ENCODE results near the gene IGSF8. TPM values are rescaled to one million over a fixed set of nuclear protein-coding genes. Genes with fewer than 3 reads are reported as not detected.

IGSF8 gene
- polyA plus RNA-seq, 10 donors, result 13.6 to 22.9 (median 18.2) TPM

DNA sequence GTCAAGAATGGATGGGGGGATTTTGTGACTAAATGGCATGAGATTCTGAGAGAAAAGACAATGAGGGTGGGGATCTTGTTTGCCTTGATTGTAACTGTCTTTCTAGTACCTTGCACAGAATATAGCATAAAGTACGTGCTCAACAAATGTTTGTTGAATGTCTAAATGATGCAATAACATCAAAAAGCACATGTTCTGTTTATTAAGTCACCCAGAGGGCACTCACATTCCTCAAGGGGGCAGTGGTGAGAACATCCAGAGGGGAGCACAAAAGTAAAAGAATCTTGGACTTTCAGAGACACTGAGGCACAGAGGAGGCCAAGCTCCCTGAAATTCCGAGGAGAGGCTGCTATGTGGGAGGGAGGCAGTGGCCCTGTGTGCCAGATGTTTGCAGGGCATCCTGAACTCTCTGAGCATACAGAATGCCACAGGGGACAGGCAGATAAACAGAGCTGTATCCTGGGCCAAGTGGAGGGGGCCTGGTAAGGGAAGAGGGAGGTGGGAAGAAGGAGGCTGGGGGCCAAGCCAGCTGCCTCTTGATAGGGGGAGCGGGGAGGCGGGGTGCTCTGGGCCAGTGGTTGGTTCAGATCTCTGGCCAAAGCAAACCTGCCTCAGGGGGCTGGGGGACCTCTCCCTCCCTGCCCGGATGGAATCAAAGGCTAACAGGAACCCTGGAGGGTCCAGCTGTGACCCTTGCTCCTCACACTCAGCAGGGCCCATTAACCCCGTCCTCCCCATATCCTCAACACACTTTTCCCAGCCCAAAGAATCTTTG is 10.7 kb upstream of the IGSF8 start:
- DNase-seq, result peak in 1 of 3 donors; percentile 82

DNA sequence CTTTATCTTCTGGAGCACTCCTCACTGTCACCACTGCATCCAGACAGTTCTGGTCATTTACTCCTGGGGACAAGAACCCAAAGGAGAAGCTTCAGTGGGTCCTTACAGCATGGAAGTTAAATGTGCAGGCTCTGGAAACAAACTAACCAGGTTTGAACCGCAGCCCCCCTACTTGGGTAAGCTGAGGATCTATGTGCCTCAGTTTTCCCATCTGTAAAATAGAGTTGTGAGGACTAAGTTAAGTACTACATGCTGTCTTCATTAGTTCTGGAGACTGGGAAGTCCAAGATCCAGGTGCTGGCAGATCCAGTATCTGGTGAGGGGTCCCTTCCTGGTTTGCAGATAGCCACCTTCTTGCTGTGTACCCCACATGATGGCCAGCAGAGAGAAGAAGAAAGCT is 9.1 kb upstream of the IGSF8 start:
- DNase-seq, result no peak

DNA sequence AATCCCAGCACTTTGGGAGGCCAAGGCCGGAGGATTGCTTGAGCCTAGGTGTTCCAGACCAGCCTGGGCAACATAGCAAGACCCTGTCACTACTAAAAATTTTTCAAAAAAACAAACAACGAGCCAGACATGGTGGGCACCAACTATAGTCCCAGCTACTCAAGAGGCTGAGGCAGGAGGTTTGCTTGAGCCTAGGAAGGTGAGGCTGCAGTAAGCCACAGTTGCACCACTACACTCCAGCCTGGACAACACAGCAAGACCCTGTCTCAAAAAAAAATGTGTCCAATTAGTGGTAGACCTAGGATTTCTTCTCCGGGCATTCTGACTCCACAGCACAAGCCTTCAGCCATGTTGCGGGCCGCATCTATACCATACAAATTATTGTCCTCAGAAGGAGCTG is 6.7 kb upstream of the IGSF8 start:
- DNase-seq, result no peak

DNA sequence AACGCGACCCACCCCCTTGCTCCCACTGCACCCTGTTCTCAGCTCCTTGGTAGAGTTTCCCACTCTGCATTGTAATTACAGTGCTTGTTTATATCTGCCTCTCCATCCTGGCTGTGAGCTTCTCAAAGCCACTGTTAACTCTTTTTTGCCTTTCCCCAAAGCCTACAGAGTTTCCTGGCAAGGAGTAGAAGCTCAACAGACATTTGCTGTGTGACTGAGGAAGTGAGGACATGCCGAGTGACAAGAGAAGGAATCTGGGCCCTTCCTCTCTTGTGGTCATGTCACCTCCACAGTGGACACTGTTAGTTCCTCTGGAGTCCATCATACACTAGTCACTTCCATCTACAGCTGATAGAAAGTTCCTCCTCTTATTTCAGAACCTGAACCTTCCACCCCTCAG is 6.1 kb upstream of the IGSF8 start:
- DNase-seq, result no peak

DNA sequence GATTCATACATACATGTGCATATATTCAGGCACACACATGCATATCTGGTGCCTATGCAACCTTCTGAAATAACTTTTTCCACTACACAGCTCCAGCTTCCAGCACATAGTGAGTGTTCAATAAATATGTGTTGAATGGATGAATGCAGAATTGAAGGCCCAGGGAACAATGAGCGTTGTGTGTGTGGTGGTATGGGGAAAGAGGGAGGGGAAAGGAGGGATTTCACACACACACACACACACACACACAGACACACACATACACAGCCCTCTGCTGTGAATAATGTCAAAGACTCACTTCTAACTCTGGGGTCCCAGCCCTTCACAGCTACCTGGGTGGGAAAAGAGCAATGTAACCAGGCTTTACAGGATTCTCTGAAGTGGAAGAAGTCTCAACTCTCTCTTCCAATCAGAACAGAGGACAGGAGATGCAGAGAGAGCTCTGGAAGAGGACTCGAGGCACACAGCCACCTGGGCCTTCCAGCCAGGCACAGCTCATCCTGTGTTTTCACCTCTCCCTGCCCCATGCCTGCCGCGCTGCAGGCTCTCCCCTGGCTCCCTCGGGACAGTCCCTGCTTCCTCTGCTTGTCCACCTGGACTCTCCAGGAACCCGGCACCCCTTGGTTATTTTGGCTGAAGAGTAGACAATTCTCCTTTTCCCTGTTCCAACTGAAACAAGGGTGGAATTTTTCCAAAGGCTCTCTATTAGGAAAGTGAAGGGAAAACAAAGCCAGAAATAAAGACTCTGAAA is 5.4 kb upstream of the IGSF8 start:
- DNase-seq, result peak in 1 of 3 donors; percentile 82

DNA sequence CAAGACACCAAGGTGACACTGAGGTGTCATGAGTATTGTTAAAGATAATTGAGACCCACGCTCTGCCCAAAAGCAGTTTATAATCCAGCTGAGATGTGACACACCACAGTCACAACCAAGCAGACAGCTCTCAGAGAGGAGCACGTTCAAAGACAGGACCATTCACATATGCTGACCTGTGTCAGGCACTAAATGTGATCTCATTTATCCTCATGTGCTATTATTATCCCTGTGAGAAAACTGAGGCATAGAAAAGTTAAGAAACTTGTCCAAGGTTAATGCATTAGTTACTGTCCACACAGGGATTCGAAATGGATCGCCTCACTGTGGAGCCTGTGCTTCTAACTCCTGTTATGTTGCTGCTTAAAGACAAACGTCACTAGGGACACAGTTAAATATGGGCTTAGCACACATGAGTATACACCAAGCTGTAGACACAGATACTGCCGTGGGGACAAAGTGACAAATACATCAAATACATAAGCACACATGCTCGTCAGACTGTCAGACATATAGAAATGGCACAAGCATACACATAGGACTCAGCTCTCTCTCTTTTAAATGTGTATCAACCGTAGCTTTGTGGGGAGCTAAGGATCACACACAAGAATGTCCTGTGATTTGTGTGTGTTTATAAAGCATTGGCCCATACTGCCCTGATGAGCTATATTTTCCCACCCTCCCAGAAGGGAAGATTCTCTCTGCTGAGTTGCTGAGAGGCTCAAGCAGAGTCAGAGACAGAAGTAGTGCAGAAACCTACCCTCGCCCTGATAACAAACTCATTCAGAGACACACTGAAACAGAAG is 3.5 kb upstream of the IGSF8 start:
- peak in 1 of 3 donors; percentile 70 for DNase-seq

DNA sequence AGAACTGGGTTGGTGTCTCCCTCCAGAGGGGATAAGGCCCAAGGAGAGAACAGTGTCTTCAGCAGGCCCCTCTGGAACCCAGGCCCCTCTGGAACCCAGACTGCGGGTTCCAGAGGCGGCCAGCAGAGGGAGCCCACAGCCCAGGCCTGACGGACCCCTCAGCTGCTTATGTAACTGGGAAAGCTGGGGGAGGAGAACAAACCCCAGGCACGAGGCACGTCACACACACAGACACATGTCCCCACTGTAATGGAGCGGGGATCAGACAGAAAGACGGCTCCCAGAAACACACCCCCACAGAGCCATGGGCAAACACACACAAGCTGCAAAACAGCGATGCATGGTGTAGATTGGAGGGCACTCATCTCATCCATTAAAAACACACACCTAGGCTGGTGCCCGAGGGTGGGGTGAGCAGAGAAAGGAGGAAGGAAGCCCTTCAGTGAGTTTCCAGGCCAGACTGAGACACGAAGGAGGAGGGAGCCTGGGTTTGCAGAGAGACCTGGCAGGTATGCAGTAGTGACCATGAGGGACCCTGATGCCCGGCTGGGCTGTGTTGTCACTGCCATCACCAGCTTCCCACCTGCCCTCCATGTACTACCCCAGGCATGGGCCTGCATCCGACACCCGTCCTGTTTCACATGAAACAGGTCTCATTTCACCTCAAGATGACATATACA is 2.8 kb upstream of the IGSF8 start:
- peak in 2 of 3 donors; percentile 82 to 91 for DNase-seq

DNA sequence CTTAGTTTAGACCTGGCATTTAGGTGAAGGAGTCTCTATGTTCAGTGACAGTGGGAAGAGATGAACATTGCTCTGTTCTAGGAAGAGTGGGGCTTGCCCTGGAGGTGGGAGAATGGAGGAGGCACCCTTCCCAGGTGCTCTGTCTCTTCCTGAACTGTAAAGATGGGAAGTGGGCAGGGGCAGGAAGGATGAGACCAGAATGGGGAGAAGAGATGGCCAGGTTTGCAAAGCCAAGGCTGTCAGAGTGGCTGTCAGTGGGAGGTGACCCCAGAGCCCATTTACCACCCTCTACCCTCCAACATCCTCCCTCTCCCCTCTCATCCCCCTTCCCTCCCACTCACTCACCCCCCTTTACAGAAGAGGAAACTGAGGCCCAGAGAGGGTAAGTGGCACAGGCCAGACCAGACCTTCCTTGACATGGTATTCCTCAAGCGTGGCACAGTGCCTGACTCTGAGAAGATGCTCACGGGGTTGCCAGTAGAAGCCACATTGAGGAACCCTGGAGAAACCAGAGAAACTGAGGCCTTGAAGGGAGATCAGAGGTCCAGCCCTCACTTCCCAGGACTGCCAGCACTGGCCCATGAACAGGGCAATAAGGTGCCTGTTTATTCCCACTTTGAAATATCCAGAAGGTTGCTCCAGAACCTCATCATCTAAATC is 1.4 kb upstream of the IGSF8 start:
- no peak for DNase-seq

DNA sequence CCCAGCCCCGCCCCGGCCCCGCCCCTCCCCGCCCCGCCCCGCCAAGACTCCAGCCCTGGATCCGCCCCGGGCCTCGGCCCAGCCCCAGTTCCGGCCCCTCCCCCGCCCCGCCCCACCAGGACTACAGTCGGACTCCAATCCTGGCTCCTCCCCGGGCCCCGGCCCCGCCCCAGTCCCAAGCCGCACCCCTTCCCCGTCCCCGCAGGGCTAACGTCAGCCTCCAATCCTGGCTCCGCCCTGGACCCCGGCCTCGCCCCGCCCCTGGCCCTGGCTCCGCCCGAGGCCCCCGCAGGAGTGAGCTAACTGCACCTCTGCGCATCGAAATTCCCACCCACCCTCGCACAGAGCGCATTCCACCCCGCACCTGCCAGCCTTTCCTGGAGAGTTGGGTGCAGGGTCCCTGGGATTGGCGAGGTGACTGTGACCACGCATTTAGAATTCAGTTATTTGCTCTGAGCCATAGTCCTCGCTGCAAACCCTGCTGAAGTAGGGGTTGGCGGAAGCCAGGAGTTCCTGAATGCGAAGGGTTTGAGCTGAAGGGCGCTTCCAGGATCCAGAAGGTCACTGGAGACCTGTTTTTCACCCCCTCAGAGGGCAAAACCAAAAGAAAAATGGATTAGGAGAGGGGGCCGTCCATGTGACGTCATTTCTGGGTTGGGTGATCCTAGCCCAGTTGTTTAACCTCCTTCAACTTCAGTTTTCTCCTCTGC is 588 bp upstream of the IGSF8 start:
- DNase-seq, result peak; percentile 94 to 97 (median 95)

DNA sequence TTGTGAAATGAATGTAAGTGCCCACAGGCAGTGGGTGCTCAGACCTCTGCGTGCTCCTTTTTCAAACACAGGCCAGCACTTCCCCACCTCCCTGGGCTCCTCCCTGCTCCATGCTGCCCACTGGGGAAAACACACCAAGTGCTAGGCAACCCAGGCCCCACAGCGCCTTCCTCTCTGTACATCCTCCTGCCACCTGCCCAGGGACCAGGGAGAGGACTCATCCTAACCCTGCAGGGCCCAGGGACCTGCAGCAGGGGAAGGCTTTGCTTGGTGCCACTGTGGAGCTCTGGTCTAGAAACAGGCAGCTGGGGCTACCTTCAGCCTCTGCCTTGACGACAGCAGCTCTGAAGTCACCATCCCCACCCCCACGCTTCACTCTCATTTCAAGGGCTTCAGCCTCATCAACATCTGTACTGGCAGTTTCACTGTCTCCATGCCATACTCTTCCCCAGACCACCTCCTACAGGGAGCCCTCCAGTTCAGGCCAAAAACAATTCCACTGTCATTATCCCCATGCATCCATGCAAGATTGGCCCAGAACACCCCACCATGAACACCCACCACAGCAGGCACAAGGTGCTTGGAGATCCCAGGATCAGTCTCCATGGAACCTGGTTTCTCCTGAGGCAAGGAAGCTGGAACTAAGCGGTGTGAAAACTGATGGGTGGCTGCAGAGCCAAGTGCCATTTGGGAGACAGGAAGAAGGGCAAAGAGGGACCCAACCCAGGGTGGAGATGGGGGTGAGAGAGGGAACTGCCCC is 1.1 kb downstream of the IGSF8 start:
- no peak for DNase-seq

DNA sequence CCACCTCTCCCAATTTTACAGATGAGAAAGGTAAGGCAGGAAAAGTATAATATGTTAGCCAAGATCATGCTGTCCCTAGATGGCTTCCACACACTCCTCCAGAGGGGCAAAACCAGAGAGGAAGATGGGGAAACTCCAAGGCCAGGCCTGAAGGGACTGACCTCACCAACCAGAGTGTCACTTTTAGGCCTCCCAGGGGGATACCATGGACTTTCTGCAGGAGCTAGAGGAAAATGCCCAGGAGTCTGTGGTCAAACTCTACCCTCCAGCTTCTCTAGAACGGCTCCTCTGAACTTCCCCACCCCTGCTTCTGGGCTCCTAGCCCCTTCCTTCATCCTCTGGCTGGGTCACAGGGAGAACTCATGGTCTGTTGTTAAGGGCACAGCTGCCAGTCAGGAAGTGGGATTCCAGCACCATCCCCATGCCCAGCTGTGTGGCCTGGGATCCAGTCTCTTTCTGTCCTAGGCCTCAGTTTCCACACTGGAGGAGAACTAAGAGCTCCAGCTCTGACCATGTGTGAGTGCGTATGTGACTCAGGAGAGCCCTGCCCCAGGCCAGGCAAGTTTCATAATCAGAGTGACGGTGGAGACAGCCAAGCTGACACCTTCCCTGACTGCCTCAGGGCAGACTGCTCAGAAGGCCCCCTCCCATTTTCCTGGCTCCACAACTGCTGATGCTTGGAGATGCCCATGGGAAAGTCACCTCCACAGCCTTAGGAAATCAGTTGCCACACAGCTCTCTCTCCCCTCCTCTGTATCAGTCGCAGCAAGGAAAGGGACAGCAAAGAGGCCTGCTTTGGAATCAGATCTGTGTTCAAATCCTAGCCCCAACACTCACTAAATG is 1.9 kb downstream of the IGSF8 start:
- no peak for DNase-seq

DNA sequence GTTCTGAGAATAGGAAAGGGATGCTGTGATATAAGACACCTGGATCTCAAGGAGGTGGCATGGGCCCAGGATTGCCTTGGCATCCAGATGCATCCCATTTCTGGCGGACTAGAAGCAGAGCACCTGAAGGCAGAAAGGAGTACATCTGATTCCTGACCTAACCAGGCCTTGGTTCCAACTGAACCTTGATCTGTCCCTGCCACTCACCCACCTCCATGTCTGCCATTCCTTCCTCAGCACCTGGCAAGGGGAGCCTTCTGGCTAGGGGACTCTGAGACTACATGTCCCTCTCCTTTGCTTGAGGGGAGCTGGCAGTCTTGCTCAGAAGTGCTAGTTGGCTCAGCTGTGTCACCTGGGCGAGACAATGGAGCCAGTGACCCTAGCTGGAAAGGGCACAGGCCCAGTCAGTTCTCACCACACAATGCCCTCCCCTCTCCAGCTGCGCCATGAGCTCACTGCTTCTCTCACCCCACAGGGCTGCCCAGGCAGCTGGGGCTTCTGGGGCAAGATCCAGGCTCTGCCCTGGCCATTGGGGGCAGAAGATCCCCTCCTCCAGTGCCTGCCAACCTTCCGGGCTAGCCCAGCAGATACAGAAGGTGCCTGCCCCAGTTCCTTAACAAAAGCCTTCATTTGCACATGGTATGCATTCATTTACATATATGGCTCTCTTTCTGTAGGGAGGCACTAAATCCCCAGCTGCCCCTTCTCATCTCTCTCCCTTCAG is 2.9 kb downstream of the IGSF8 start:
- no peak for DNase-seq

DNA sequence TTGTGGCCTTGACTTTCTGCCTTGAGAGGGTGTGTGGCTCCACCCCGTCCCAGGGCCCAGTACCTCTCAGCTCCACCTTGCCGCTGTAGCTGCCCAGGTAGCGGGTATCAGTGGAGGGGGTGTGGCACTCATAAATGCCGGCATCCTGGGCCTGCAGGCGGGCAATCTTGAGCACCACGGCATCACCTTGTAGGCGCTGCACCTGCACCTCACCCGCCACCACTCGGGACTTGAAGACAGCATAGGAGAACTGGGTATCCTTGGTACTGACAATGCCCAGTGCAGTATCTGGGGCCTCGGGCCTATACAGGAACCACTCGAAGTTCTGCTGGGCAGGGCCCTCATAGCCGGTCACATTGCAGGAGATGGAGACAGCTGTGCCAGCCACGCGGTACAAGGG is 3.6 kb downstream of the IGSF8 start:
- DNase-seq, result no peak

DNA sequence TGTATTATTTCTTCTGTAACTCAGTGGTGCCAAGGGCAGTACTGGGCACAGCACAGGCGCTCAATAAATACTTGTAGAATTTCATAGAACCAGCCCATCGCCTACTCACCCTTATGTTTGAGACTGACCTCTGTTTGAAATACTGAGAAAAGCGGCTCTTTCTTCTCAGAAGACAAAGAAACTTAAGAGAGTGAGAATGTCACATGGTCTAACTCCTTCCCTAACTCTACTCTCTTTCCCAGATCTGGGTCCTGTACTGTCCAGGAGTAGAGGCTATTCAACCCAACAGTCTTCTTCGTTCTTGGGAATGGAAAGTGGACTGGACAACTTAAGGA is 4.2 kb downstream of the IGSF8 start:
- no peak for DNase-seq

DNA sequence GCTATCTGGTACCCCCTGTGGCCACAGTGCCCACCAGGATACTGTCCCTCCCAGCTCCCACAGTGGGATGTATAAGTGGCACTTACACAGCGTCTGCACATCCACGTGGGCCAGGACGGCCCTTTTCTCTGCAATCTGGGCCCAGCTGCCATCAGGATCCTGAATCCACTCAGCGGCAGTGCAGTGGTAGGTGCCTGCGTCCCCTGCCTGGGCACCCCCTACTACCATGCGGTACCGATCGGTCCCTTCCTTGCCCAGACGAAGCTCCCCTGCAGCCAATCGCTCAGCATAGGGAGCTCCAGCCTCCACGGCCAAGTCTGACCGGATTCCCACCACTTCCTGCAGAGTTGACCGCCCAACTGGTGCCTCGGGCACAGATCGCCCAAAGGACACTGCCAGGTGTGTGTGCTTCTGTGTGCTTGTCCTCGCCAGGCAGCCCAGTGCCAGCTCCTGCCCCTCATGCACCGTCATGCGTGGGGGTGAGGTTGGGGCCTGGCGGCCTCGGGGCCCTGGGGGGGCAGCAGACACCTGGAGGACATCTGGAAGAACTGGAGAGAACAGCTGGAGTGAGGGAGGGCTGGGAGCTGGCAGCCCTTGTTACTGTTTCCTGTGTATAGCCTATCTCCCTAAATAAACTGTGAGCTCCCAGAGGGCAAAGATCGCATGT is 4.7 kb downstream of the IGSF8 start:
- DNase-seq, result no peak

DNA sequence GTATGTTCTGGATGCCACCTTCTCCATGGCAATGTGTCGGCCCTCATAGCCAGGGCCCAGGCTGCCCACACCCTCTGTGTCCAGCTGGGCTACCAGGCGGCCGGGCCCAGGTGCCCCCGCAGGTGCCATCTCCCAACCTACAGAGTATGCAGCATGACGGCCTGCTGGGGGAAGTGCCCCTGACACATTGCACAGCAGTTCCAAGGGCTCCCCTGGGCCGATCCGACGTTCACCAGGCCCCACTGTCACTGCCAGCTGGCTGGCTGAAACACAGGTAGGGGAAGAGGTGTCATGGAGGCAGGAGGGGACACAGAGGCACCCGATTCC is 5.4 kb downstream of the IGSF8 start:
- DNase-seq, result no peak

DNA sequence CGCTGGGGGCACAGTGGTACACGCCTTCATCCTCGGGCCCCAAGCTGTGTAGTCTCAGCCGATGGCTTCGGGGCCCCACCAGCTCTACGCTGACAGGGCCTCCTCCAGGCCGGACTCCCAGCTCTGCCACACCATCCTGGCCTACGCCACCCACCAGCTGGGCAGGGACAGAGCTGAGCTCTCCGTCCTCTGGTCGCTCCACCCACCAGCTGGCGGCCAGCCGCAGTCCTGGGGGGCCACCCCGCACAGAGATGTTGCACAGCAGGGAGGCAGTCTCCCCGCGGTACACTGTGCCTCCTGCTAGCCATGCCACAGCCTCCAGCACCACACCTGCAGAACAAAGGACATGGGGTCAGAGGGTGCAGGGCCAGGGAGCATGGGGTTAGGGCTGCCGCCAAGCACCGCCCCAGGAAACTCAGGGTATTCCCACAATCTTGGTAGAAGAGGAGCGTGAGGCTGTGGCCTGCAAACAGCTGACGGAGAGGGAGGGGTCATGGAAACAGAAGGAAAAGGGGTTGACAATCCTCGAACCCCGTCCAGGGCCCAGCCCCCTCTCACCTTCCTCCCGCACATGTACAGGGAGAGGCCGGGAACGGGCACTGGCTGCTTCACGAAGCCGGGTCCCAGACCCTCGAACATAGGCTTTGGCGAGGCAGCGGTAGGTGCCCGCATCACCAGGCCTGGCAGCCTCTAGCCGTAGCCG is 5.9 kb downstream of the IGSF8 start:
- DNase-seq, result no peak
